Amniotic epithelial cell (primary cell): Measurements from ENCODE around the gene GLRA2.
A peak's percentile ranks its signal among the peaks of the same experiment; 100 is the strongest.
"Not testable (repeated sequence)": the region's sequence is repeated elsewhere in the genome, so short reads cannot be mapped to it uniquely, and the experiment has no call there.

Experiments used
- DNase-seq: peaks from one replicate; pipeline ENCODE4 v3.0.0-alpha.2; 2010; ENCODE audit warnings: low read depth

The GLRA2 gene

DNA sequence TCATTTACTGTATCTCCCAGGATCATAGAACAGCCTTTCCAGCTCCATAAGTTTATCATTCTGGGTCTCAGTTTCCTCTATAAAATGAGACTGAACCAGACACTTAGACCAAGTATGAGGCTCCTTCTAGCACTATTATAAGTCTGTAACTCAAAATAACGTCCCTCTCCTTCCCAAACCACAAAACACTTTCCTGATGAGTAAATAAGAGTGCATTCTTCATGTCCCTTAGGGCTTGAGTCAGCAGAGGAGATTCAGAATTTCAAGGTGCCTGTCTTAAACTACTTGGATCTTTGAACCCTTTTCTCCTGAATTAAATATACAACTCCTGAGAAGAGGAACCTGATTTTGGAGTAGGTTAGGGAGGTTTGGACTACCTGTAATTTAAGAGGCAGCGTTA lies 62.6 kb downstream of the GLRA2 start:
- DNase-seq: no peak

DNA sequence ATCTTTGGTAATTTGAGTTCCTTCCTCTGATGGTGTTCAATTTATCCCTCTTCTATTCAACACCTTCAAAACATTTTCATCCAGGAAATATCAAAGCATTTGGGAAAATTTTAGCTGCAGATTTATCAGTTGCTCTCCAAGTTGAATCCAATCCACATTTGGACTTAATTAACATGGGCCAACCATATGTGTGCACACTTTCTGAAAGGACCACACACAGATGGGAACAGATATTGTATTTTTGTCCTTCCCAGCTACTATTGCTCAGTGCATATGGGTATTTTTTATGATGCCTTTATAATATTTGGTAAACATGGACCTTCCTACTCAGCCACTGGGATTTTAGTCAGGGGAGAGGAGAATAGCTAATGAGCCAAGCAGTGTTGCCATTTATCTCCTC lies 65.2 kb downstream of the GLRA2 start:
- no peak for DNase-seq

DNA sequence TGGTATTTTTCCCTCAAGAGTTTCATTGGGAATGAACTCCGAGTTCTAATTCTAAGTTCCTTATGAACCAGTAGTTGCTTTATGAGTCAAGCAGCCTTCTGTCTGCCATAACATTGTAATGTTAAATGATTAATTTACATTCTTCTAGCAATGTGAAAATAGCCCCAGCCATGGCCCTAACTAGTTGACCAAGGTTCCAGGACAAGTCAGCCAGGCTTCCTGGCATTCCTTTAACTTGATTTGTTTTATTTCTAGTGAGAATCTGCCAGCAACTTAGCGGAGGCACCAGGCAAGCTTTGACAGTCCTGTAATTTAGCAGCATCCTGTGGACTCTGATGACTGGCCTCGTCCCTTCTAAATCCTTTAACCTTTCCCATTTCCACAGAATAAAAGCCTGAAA lies 69.0 kb downstream of the GLRA2 start:
- DNase-seq: no peak

DNA sequence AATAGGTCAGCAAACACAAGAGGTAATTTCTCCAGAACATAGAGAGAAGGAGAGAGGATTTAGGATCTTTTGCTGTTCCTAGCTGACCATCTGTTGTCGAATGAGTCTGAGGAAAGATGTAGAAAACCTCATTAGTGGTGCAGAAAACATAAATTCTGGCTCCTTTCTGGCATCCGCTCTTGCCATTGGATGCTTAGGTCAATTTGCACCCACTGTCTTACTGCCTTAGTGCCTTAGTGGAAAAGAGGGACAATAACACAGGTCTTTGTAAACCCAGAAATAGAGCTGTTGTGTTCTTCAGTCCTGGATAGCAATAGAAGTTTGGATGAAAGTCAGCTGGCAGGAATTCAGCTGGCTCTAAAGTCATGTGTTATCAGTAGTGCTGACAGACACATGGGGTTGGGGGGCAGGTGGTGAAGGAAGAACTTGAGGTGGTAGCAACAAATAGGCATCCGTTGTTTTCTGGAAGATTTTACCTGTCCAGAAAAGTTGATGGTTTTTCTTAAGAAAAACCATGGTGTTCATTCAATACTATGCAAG lies 78.2 kb downstream of the GLRA2 start:
- DNase-seq: no peak

DNA sequence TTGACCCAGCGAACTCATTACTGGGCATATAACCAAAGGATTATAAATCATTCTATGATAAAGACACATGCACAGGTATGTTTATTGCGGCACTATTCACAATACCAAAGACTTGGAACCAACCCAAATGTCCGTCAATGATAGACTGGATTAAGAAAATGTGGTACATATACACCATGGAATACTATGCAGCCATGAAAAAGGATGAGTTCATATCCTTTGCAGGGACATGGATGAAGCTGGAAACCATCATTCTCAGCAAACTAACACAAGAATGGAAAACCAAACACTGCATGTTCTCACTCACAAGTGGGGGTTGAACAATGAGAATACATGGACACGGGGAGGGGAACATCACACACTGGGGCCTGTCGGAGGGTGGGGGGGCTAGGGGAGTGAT lies 83.1 kb downstream of the GLRA2 start:
- DNase-seq: not testable (repeated sequence)

DNA sequence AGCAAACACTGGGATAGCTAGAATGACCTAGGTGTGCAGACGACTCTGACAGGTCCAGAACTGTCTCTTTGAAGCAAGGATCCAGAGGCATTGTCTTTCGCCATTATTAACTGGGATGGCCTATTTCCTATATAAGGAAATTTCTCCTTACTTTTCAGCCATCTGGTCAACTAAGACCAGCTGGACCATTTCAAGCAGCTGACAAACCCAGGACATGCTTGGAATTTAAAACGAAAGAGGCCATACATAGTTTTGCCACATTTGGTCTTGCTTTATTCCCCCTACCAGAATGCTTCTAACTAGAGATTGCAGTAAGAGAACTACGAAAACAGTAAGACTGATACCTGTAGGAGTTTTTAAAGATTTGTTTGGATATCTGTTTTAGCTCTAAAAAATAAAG lies 87.0 kb downstream of the GLRA2 start:
- no peak for DNase-seq

DNA sequence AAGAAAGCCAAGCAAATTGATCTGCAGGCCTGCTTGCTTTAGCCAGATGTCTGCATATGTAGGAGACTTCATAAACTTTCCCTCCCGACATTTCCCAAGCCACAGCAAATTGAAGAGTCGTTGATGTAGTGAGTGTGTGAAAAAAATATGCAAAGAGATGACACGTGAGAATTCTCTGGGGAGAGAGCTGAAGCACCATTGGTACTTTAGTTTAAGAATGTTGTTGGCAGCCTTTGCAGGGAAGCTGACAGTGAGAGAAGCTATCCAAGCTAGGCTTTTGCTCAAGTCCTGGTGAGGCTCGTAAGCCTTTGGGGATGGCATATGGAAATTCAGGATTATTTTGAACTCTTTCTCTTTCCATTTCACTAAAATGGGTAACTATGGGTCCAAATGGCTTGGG lies 87.5 kb downstream of the GLRA2 start:
- DNase-seq: no peak

DNA sequence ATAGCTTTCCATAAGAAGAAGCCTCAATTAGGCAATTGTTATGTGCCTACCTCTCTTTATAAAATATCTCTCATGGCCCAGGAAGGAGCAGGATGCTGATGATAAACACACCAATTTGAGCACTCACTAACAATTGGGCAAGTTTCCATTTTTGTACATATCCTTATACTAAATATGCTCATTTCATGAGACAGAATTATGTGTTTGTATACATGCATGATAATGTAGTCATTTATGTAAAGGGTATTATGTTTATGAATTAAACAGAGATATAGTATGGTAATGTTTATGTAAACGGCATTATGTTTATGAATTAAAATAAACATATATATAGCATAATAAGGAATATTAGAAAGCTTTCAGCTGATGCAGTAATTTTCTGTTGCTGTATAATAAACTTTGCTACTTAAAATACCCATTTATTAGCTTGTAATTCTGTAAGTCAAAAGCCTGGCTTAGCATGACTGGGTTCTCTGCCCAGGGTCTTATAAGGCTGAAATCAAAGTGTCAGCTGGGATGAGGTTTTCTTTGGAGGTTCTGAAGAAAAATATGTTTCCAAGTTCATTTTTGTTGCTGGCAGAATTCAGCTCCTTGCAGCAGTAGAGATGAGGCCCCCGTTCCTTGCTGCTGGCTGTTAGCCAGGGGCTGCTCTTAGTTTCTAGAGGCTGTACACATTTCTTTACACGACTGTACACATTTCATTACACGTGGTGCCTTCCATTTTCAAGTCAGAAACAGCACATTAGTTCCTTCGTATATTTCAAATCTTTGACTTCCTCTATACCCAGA lies 89.0 kb downstream of the GLRA2 start:
- no peak for DNase-seq

DNA sequence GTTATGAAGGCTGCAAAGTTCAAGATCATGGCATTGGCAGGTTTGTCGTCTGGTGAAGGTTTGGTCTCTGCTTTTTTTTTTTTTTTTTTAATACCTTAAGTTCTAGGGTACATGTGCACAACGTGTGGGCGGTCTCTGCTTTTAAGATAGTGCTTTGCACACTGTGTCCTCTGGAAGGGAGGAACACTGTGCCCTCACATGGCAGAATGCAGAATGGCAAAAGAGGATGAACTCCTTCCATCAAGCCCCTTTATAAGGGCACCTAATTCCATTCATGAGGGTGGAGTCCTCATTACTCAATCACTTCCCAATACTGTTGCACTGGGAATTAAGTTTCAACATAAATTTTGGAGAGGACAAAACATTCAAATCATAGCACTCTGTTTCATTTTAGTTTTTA lies 101.4 kb downstream of the GLRA2 start:
- DNase-seq: no peak

DNA sequence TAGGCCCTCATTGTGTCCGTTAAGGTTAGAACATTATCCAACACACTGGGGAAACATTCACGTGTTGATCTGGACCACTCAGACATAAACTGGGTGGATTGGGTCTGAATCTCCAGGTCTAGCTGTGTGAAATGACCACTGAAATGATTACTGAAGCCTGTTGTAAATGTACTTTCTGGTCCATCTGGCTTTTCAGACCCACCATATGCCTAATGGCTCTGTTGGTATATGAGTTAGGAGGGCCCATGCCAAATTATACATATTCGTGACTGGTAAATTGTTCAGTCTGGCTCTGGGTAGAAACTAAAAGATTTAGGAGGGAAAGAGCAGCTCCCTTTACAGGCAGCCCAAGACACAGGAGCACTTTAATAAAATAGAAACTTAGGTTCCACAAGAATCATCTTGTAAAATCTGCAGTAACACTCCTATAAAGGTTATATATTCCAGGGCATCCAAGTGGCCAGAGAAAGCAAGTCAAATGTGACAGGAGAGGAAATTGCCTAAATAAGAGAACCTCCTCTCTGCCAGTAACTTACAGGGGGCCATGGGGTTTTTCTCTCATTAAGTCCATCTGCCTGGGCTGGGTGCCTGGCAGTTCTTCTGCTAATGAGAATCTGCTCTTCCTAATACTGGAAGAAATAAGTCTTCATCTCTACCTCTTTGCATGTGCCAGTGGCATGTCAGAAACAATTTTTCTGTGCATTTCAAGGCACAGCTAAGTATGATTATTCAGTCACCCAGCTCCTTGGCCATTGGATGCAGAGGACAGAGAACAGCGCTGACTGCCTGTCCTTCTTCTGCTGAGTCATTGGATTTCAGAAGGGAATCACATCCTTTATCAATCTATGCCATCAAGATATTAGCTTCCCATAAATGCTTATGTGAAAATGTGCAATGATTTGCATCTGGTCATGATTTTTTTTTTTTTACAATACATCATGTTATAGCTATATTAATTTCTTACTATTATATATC lies 112.6 kb downstream of the GLRA2 start:
- no peak for DNase-seq

DNA sequence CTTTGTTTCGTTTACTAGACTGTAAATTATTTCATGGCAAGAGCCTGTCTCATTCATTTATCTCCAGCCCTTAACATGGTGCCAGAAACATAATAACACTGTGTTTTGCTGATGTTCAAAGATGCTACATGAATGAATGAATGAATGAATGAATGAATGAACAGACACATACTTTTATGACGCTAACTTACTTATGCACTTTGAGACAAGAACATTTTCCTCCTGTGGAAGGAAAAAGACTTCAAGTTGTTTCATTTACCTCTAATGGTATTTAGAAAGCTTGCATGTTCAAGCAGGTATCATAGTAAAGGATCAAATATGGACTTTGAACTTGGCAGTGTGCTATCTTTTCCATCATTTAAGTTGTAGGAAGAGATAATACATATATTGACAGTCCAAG lies 131.6 kb downstream of the GLRA2 start:
- DNase-seq: no peak

DNA sequence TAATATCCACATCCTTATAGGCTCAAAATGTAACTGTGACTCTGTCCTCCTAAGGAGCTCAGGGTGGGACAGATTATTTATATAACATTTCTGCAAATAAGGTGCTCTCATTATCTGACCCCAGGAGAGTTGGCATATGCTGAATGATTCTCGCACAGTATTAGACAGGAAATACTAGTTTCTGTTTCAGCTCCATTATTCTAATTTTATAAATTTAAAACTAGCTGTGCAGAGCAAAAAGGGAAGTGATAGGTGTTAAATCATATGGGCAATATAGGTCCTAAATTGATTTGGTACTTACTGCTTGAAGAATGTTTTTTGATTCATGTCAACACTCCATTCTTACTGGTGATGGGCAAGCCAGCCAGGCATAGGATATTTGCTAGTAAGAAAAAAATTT lies 141.5 kb downstream of the GLRA2 start:
- no peak for DNase-seq

DNA sequence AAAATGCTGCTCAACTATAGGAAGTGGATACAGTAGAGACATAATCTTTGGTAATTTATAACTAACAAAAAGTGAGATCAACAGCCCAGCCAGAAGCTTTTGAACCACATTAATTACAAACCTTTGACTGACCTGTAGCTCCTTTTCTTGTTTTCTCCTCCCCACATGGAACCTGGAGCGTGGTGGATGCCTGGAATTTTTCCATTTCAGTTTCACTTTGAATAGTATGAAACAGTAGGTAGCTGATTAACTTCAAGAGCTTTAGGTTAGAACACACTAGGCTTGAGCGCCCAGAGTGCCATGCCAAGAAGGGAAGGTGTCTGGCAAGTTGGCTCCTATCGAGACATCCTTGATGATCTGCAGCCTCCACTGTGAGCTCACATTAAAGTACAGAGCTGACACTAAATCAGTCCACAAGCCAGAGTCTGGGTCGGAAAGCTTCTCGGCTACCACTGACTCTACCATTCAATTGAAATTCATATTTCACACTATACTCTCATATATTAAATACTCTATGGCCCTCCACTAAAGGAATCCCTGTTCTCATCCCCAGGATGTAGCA lies 143.4 kb downstream of the GLRA2 start:
- no peak for DNase-seq

DNA sequence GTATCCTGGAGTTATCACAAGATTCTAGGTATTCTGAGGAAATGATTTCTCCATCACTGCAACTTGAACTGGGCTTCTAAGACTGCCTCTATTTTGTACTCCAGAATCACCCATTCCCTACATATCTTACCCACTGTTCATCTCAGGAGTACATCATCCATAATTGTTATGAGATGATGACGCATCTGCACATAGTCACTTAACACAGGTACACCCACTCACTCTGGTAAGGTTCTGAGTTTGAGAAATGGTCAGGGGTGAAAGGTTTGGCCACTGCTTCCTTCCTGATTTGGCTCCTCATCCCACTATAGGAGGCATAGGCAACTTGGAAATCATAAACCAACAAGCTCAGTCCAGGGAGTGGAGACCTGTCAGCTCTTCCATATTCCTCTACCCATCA lies 143.9 kb downstream of the GLRA2 start:
- DNase-seq: peak; percentile 12

DNA sequence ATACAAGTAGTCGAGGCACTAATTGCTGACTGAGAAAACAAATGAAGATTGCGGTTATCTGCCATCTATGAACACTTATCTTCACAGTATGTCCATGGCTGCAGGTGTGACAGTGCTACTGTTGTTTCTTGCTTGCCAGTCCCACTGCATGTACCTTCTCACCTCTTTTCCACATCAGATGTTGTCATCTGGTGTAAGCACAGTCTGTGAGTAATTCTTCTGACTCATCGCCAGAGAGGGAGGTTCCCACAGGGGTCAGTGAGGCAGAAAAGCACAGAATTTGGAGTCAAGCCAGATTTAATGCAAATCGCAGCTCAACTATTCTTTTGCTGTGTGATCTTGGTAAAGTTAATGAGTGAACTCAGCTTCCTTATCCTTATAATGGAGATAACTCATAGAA lies 144.4 kb downstream of the GLRA2 start:
- DNase-seq: peak; percentile 89

DNA sequence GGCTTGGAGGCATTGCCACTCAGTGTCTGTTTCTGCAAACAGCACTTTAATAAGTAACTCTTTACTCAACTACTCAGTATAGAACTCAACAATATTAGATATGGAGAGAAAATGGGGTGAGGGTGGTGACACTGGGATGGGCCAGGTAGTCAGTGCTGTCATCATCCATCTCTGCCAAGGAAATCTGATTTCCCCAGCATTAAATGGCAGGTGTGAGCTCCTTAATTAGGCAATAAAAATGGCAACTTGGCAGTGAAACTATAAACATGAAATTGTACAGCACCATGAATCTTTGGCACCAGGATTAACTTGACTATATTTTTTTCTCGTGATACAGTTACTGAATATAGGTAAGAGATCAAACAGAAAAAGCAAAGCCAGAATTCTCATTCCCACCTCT lies 146.2 kb downstream of the GLRA2 start:
- DNase-seq: no peak

DNA sequence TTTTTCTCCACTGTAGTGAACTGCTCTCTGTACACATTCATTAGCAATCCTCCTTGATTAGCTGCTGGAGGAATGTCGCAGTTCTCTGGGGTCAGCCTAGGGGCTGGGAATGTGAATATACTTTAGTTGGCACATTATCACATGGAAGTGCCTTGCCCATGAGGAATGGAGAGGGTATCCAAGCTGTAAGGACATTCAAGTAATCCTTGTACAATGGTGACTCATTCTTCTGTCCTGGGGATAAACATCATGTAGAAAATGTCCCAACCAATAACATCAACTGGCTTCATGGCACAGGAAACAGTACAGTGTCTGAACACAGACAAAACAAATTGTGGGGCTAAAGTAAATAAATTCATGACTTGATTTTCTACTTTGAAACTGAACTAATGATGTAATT lies 147.1 kb downstream of the GLRA2 start:
- peak; percentile 4 for DNase-seq

DNA sequence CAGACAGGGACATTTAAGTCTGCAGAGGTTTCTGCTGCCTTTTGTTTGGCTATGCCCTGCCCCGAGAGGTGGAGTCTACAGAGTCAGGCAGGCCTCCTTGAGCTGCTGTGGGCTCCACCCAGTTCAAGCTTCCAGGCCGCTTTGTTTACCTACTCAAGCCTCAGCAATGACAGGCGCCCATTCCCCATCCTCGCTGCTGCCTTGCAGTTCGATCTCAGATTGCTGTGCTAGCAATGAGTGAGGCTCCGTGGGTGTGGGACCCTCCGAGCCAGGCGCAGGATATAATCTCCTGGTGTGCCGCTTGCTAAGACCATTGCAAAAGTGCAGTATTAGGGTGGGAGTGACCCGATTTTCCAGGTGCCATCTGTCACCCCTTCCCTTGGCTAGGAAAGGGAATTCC lies 159.0 kb downstream of the GLRA2 start:
- not testable (repeated sequence) for DNase-seq

DNA sequence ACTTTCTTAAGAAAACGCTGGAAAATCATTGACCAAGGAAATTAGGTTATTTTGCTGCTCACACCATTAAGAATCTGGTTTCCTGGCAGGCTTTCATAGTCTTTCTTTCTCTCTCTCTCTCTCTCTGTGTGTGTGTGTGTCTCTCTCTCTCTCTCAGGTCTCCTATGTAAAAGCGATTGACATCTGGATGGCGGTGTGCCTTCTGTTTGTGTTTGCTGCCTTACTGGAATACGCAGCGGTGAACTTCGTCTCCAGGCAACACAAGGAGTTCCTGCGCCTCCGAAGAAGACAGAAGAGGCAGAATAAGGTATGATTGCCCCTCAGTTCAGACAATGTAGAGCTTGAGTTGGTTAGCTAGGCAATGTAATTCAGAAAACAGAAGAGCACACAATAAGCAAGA lies 161.2 kb downstream of the GLRA2 start:
- DNase-seq: no peak

DNA sequence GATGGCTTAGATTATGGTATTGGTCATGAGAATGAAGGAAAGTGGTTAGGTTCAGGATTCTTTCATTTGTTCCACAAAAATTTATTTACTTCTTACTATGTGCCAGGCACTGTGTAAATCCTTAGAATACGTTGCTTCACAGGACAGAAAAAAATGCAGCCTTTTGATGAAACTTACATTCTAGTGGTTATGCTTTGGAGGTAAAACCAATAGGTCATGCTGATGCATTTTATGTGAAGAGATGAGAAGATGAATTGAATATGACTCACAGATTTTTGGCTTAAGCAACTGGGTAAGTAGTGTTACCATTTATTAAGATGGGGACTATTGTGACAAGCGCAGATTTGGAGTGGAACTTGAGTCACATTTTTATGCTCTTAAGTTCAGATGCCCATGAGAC lies 165.3 kb downstream of the GLRA2 start:
- DNase-seq: peak; percentile 73

DNA sequence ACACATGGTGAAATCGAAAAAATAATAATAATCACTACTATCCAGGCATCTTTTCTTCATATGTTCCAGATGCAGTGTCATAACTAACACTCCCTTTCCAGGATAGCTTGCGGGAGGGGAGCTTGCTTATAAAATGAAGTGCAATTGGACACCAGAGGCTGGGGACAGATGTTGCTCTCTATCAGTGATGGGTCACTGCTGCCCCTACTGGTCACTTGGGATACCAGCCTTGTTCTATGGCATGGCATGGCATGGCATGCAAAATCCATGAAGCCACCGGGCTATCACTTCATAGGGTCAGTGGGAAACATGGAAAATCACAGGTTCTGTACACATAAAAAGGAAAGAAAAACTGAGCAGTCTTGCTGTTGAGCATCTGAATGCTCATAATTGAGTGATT lies 168.1 kb downstream of the GLRA2 start:
- peak; percentile 6 for DNase-seq

DNA sequence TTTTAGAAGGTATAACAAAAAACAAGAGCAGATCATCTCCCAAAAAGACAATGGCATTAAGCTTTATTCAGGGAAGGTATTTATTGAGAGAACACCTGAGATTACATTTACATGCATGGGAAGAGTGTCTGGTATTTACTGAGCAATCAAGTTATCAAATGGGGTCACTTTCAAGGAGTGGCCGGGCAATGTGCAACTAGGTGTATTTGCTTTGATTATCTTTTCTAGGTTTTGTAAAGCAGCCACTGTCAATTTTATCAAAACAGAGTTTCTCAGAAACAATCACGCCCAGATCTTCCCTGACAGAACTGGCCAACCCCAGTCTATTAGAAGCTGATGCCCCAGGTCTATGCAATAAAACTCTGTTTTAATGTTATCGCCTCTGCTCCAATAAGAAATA lies 169.5 kb downstream of the GLRA2 start:
- DNase-seq: no peak

DNA sequence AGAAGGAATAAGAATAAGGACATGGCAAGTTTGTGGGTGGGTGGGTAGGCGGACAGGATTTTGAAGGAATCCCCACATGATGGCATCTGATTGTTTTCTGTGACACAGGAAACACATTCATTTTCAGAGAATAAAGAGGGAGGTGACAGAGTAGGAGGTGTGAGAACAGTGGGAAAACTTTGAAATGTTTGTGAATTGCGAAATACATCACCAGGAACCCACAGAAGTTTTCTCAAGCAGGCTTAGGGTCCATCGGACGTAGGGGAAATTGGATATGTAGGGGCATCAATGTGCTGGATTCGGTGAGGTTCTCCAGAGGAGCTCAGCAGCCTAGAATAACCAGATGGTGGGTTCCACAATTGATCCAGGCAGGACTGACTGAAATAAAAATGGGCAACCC lies 171.6 kb downstream of the GLRA2 start:
- no peak for DNase-seq
